Activated CD4-positive, alpha-beta T cell treated with anti-CD3 and anti-CD28 coated beads, Interleukin-2, amount 50 U/mL, for 16 hours (primary cell): ENCODE measurements around the gene SLC2A4RG.

Experiments
- DNase-seq: peaks from one replicate; pipeline ENCODE4 v3.0.0-alpha.2; 2020

The SLC2A4RG gene

GRCh38 chr20:63739130-63740069 is at the start of gene SLC2A4RG:
TSS of gene SLC2A4RG (plus strand) at chr20:63739776. CDS start at chr20:63739913, 137 bp downstream.
- DNase-seq = peak; percentile 63

GRCh38 chr20:63690003-63690897 is 49.3 kb upstream of the SLC2A4RG start:
- no peak for DNase-seq

GRCh38 chr20:63690898-63691710 is 48.5 kb upstream of the SLC2A4RG start:
- no peak for DNase-seq

GRCh38 chr20:63691711-63692435 is 47.7 kb upstream of the SLC2A4RG start:
- DNase-seq = no peak

- DNase-seq = no peak
These were observed 47.0 kb upstream of the SLC2A4RG start for GRCh38 chr20:63692436-63693082.

GRCh38 chr20:63693083-63693732 is 46.4 kb upstream of the SLC2A4RG start:
- DNase-seq = no peak

GRCh38 chr20:63693733-63694583 is 45.6 kb upstream of the SLC2A4RG start:
- DNase-seq = no peak

GRCh38 chr20:63694584-63695423 is 44.8 kb upstream of the SLC2A4RG start:
- DNase-seq = no peak

GRCh38 chr20:63695424-63696305 is 43.9 kb upstream of the SLC2A4RG start:
- DNase-seq = no peak

GRCh38 chr20:63696306-63696627 is 43.3 kb upstream of the SLC2A4RG start:
- no peak for DNase-seq

GRCh38 chr20:63696628-63697356 is 42.8 kb upstream of the SLC2A4RG start, which contains the start of gene TNFRSF6B:
TSS of gene TNFRSF6B (plus strand) at chr20:63696652. CDS start at chr20:63696768, 116 bp downstream.
- peak; percentile 22 for DNase-seq

- no peak for DNase-seq
These were observed 42.2 kb upstream of the SLC2A4RG start for GRCh38 chr20:63697357-63697867.

- no peak for DNase-seq
These were observed 41.6 kb upstream of the SLC2A4RG start for GRCh38 chr20:63697868-63698545.

- peak; percentile 58 for DNase-seq
These were observed 40.7 kb upstream of the SLC2A4RG start for GRCh38 chr20:63698739-63699465.

GRCh38 chr20:63699466-63700198 is 39.9 kb upstream of the SLC2A4RG start:
- DNase-seq = no peak
